Right renal cortex interstitium (tissue), 3 donors: Measurements from ENCODE around the gene NDUFAF4. TPM values are rescaled to one million over a fixed set of nuclear protein-coding genes. Genes with fewer than 3 reads are reported as not detected.
"Not testable (repeated sequence)": the region's sequence is repeated elsewhere in the genome, so short reads cannot be mapped to it uniquely, and the experiment has no call there.

ENCODE experiments used
- DNase-seq, 3 donors: peaks; one replicate each; pipeline ENCODE4 v3.0.0-alpha.2; 2013; ENCODE audit warnings: low read depth in 3 of 3, low spot score in 2 of 3
- polyA plus RNA-seq, 3 donors: library from polyadenylated mRNA; unstranded; fragments of 120-200 nt; gene quantifications; one replicate each; pipeline ENCODE4 v1.2.1, GENCODE V29; 2013; ENCODE audit not compliant: insufficient read length in 3 of 3

The NDUFAF4 gene
- polyA plus RNA-seq, 3 donors = 35.3 to 40.1 (median 37.0) TPM

GRCh38 chr6:96899451-96899998, 1.8 kb upstream of the NDUFAF4 start:
- no peak for DNase-seq

DNA sequence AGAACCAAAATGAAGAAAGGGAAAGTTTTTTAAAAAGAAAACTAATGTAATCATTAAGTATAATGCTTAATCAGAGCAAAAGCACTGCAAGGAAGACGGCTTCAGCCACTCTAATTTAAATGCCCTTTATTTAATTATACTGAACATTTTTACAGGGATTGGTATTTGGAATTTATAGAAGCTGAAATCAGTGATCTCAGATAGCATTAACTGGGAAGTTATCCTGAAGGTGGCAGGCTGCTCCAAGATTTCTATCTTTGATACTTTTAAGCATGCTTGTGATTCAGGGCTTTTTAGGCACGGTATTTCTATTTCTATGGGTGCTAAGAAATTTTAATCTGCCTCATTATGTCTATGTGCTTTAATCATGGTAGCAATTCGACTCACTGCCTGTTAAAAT, 1.3 kb upstream of the NDUFAF4 start:
- no peak for DNase-seq

DNA sequence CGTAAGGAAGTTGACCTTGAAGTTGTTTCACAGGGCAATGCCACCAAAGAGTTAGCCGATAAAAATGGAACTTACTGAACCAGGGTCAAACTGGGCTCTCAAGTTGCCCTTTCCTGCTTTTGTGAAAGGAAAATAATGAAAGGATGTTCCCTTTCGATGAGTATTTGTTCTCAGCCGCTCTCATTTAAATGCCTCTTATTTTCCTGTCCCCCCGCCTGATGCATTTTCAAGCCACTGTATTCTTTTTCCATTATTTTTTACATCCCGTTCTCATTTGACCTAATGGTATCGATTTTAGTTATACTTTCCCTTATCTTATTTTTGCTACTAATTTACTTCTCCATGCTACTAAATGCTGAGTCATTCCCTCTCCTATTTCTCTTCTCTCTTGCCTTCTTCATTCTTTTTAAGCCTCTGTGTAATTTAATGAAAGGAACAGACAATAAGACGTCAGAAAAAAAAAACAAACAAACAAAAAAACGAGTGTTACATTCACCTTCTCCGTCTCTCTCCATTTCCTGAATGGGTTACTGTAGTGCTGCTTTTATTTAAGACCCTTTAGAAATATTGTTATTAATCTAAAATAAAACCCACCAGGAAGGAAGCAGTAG, 655 bp upstream of the NDUFAF4 start:
- DNase-seq = peak in 1 of 3 donors; percentile 12

GRCh38 chr6:96889146-96889545, 8.5 kb downstream of the NDUFAF4 start:
- DNase-seq = no peak

- DNase-seq = no peak
Measured at GRCh38 chr6:96888745-96889144, 8.9 kb downstream of the NDUFAF4 start.

DNA sequence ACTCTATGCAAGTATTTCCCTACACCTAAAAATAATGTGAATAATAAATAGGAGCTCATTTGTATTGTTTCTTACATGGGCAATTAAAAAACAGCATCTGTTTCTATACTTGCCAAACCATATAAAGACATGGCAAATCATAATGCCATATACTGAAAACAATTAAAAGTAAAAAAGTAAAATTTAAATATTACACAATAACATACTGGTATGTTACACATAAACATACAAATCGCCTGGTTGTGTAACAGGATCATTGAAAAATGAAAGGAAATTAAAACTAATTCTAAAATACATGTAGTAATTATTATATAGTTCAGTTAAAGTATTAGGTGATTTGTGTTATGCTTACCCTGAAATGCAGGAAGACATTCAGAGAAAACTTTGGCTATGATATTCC, 11.2 kb downstream of the NDUFAF4 start:
- DNase-seq = no peak

GRCh38 chr6:96885187-96885631, 12.5 kb downstream of the NDUFAF4 start:
- not testable (repeated sequence) for DNase-seq

- no peak for DNase-seq
Measured at GRCh38 chr6:96878143-96878542, 19.5 kb downstream of the NDUFAF4 start.

DNA sequence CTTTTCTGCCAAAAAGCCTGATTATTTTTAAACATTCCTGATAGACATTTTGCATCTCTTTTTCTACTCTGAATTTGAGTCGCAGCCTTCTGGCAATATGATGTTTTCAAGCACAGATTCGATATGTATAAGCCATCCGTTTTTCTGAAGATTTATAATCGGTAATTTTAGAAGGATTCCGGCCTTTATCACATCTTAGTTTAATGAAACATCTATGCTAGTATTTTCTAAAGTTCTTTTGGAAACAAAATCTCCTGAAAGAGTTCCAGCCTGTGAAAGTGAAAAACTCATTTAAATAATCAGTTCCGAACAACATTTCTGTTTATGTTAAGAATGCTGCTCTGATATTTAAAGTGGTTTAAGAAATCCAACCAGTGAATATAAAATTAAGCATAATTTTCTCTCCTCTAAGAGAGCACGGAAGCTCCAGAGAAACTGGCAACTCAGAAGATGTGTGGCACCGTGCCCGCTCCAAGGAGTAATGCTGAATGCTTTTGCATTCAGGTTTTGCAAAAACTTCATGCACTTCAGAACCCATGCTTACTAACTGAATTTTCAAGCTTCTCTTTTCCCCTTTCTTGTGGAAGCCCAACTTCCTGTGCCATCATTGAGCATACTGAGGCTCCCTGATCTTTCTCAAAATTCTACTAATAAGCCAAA, 20.7 kb downstream of the NDUFAF4 start:
- DNase-seq = no peak

DNA sequence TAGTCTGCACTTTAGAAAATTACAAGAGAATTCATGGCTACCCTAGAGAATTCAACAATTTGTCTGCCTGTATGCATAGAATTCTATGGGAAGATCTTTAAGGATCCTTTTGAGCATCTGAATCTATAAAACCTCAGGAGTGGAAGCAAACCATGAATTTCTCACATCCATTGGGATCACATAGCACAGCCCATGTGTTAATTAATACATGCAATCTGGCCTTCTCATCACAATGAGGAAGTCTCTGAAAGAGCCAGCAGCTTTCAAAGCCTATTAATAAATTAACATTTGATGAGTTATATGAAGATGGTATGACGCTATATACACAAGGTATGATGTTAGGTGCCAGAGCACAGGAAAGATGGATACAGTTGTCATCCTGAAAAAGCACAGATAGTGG, 24.7 kb downstream of the NDUFAF4 start:
- DNase-seq = no peak

- DNase-seq = no peak
Measured at GRCh38 chr6:96865055-96865405, 32.7 kb downstream of the NDUFAF4 start.

DNA sequence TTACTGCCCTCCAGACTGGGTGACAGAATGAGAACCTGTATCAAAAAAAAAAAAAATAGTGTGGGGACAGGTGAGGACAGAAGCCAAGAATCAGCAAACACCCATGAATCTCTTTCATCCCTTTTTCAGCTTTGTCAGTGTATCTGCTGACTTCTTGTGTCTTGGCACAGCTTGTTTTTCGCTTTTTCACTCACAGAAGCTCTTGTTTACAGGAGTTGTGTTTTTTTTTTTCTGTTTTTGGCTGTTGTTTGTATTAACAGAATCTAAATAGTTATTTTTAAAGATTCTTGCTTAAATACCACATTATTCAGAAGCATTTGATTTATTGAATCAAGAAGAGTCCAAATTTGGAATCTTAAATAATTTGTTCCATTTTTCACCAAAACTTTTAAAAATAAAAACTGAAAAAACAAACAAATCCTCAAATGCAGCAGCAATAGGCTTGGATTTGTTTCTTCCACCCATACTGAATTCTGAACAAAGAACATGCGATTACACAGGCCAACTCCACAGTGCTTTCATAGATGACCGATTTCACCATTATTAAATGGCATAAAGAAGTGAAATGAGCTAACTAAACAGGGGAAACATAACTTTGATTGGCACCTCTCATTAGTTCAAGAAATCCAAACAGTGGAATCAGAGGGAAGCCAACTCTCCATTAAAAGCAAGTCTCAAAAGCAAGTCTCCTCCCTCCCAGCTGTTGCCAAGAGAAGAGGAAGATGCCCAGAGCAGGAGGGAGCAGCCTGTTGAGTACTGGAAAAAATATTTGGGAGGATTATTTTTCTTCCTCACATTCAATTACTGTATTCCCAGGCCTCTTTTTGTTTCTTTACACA, 33.3 kb downstream of the NDUFAF4 start:
- DNase-seq = peak in 1 of 3 donors; percentile 2

GRCh38 chr6:96862560-96862959, 35.1 kb downstream of the NDUFAF4 start:
- no peak for DNase-seq

- no peak for DNase-seq
Measured at GRCh38 chr6:96861588-96861987, 36.1 kb downstream of the NDUFAF4 start.

DNA sequence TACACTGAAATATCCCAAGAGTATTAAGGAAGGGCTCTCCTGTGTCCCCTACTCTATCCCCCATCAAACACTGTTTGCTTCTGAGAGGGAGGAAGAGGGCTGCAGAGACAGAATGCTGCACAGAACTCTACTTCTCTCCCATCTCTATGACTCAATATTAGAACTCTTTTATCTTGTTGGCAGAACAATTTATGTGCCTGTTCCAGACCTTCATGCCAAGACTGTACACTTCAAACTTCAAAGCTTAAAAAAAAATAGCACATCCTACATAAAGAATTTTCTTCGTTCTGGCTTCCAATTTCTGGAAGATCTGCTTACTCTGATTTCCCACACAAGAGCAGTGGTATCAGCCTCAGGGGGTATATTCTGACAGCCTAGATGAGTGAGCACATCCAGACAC, 40.8 kb downstream of the NDUFAF4 start:
- DNase-seq = no peak

DNA sequence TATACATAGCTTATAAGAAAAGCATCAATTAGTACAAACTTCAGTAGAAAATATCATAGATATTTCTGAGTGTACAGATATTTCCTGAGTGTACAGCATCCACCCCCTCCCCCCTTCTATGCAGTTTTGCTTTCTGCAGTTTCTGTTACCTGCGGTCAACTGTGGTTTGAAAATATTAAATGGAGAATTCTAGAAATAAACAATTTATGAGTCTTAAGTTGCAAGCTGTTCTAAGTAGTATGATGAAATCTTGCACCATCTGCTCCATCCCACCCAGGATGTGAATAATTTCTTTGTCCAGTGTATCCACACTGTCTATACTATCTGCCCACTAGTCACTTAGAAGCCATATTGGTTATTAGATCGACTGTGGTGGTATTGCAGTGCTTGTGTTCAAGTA, 44.6 kb downstream of the NDUFAF4 start:
- no peak for DNase-seq

- DNase-seq = no peak
Measured at GRCh38 chr6:96852605-96853004, 45.1 kb downstream of the NDUFAF4 start.

DNA sequence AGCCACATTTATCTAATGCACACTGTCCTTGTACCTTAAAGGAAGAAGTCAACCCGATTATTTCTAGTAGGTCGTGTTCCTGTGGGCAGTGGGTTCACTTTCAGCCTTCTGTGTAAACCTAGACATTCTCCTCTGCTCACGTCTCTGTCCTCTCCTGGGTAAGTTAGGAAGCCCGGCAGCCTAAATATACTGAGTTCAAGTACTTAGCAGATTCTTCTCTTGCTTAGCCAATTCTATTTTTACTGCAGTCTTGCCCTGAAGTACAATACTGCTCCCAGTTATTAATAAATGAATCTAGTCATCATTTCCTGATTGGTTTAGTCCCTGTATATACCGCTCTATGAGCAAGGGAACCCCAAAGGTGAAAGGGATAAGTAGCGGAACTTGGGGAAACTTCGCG, 45.8 kb downstream of the NDUFAF4 start:
- DNase-seq = no peak

DNA sequence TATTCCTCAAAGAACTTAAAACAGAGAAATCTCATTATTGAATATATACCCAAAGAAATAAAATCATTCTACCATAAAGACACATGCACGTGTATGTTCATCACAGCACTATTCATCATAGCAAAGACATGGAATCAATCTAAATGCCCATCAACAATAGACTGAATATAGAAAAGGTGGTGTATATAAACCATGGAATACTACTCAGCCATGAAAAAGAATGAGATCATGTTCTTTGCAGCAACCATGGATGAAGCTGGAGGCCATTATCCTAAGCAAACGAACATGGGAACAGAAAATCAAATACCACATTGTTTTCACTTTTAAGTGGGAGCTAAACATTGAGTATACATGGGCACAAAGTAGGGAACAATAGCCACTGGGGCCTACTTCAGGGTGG, 48.1 kb downstream of the NDUFAF4 start:
- no peak for DNase-seq

DNA sequence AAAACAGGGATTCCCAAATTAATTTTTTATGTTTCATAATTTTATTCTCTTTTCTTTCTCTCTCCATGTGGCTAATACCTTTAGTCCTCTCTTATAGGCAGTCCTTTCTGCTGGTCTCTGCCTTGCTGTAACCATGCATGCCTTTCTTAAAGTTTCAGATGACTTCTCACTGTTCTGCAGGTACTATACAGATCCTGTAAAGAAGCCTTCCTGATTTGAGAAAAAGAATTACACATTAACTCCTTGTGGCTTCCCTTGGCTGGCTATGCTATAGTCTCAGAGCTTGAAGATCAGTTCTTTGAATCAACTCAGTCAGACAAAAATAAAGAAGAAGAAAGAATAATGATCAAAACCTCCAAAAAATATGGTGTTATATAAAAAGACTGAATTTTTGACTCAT, 53.2 kb downstream of the NDUFAF4 start:
- DNase-seq = no peak

GRCh38 chr6:96841345-96841744, 56.3 kb downstream of the NDUFAF4 start:
- DNase-seq = no peak
